Renal pelvis (tissue), 4 donors: ENCODE measurements around the gene SIMC1. TPM values are rescaled to one million over a fixed set of nuclear protein-coding genes. Genes with fewer than 3 reads are reported as not detected.
A peak's percentile ranks its signal among the peaks of the same experiment; 100 is the strongest.

Experiments used
- DNase-seq: peaks from one replicate; pipeline ENCODE4 v3.0.0-alpha.2; 2013
- polyA plus RNA-seq, 3 donors: library from polyadenylated mRNA; unstranded; fragments of 120-200 nt; gene quantifications; one replicate each; pipeline ENCODE4 v1.2.1, GENCODE V29; 2013; ENCODE audit not compliant: insufficient read length in 3 of 3

SIMC1 gene
- polyA plus RNA-seq, 3 donors: 18.4 to 21.1 (median 19.8) TPM

- no peak for DNase-seq
These were observed 149.2 kb downstream of the SIMC1 start for GRCh38 chr5:176387384-176387925.

GRCh38 chr5:176388003-176388443 is 149.8 kb downstream of the SIMC1 start:
- peak; percentile 16 for DNase-seq

GRCh38 chr5:176388444-176389134 is 150.4 kb downstream of the SIMC1 start, which contains the start of the genes HIGD2A and NOP16:
Gene HIGD2A, plus strand, starts transcription at chr5:176388751. Its CDS starts 69 bp downstream, at chr5:176388820.
Gene NOP16, minus strand, starts transcription at chr5:176388598. Its CDS starts 59 bp downstream, at chr5:176388539.
- DNase-seq: peak; percentile 99

GRCh38 chr5:176389135-176390123 is 151.2 kb downstream of the SIMC1 start:
- DNase-seq: no peak

- no peak for DNase-seq
These were observed 153.3 kb downstream of the SIMC1 start for GRCh38 chr5:176391479-176391878.

DNA sequence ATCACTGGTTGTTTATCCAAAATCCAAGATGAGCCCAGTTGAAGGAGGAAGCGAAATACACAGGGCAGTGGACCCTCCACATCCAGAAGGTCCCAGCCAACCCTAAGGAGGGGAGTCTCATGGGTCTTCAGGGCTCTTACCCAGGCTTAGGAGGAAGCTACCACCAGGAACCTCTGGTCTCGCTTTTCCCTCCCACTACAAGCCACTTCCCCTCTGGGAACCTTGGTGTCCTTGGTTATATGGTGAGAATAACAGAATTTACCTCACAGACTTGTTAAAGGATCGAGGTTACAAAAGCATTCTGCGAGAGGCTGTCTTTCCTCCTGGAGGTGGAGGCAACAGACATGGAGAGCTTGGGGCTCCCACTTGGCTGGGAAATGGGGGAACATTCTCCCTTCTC is 153.8 kb downstream of the SIMC1 start:
- no peak for DNase-seq

DNA sequence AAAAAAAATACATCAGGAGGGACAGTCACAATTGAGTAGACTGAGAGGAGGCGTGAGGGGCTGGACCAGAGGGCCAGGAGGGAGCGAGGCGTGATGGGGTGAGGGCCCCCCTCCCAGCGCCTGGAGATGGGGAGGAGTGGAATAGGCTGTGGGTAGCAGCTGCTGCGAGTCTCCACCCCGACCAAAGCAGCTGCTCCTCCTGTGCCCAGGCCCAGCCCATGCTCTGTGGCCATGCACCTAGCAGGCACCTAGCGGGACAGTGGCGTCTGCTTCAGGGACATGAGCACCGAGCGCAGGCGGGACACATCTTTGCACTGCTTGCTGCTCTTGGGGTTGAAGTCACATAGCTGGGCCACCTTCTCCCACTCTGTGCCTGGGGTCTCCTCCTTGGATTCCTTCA is 154.3 kb downstream of the SIMC1 start:
- DNase-seq: no peak

- no peak for DNase-seq
These were observed 155.9 kb downstream of the SIMC1 start for GRCh38 chr5:176394096-176394495.

DNA sequence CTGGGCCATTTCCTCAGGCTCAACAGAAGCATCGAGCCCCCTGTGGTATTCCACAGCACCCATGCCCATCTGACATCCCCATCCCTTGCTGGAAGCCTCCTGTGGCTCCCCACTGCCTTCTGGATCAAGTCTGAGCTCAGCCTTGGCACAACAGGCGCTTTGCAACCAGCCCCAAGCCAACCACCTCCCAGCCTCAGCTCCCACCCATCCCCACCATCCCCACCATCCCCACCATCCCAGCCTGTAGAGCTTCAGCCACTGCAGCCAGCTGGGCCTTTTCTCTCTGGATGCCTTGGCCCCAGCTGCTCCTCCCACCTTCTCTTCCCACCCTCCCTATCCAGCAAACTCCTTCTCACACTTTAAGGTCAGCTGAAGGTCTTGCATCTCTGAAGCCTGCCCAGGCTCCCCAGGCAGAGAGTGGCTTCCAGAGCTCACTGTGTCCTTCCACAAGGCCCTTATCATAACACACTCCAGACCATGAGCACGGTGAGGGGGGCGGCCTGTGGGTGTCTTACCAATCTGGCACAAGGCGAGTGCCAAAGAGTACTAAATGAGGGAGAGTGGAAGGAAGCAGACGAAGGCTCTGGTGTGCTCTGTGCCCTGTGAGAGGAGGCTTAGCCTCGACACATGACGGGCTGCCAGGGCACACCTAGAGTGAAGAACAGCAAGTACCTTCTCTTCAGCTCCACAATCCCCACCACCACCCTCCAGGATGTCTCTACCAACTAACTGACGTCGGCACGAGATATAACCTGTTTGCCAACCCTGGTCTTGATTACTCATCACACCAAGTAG is 156.9 kb downstream of the SIMC1 start:
- peak; percentile 10 for DNase-seq

Other genes starting within 250 kb of the SIMC1 start
- gene KIAA1191, start 123.3 kb downstream of the SIMC1 start, polyA plus RNA-seq: 100 to 1,000 TPM; 134 to 173 (median 157) TPM
- 10 to 100 TPM in 2 of 3 donors, 1 to 10 TPM in 1; 10.0 to 16.2 (median 14.3) TPM for gene ARL10, start 127.1 kb downstream of the SIMC1 start, polyA plus RNA-seq
- 10 to 100 TPM; 31.5 to 37.4 (median 35.8) TPM for gene NOP16, start 150.2 kb downstream of the SIMC1 start, polyA plus RNA-seq
- 100 to 1,000 TPM; 104 to 127 (median 124) TPM for gene HIGD2A, start 150.3 kb downstream of the SIMC1 start, polyA plus RNA-seq
- 10 to 100 TPM; 53.0 to 63.3 (median 55.3) TPM for gene CLTB, start 178.1 kb downstream of the SIMC1 start, polyA plus RNA-seq
- 10 to 100 TPM; 45.7 to 52.5 (median 48.7) TPM for gene FAF2, start 210.0 kb downstream of the SIMC1 start, polyA plus RNA-seq